Right atrium auricular region (tissue), 2 donors: ENCODE measurements around the gene UNC5C. TPM values are rescaled to one million over a fixed set of nuclear protein-coding genes. Genes with fewer than 3 reads are reported as not detected.

Source experiments
- DNase-seq: peaks from one replicate; pipeline ENCODE4 v3.0.0-alpha.2; 2019; ENCODE audit warnings: low spot score
- H3K27ac ChIP-seq, 2 donors: fragments of 200-600 bp; sonication (generic); 1 replicate in 1 of 2; 2 replicates in 1 of 2; pipeline ENCODE4 v1.5.1; 2016 to 2019
- H3K27me3 ChIP-seq, 2 donors: fragments of 200-600 bp; sonication (generic); one replicate each; pipeline versions ENCODE4 v1.5.1 to v1.6.0; 2017 to 2019
- H3K36me3 ChIP-seq: fragments of 200-600 bp; sonication (generic); one replicate; pipeline ENCODE4 v1.5.1; 2016
- H3K4me1 ChIP-seq, 2 donors: fragments of 200-600 bp; sonication (generic); one replicate each; pipeline versions ENCODE4 v1.5.1 to v1.6.0; 2017 to 2019
- H3K4me3 ChIP-seq, 2 donors: fragments of 200-600 bp; sonication (generic); 1 replicate in 1 of 2; 2 replicates in 1 of 2; pipeline ENCODE4 v1.5.1; 2017 to 2019; ENCODE audit warnings: mild to moderate bottlenecking in 1 of 2, moderate library complexity in 1 of 2
- H3K9me3 ChIP-seq, 2 donors: fragments of 200-600 bp; sonication (generic); one replicate each; pipeline ENCODE4 v1.5.1; 2019
- total RNA-seq, 2 donors: library from RNA; depleted of rRNA; stranded (reverse); fragments of >200 nt; gene quantifications; one replicate each; pipeline ENCODE4 v1.1.0, GENCODE V29; 2016
- TF ChIP-seq, protein P1 (sequence below), 2 donors: fragments of 200-600 bp; sonication (generic); IDR thresholded peaks; one replicate each; pipeline ENCODE4 v1.5.1; 2019; ENCODE audit warnings: antibody characterized with exemption in 2 of 2

The UNC5C gene
- total RNA-seq, 2 donors from 2014 or later, result 3.8 to 4.6 TPM

- H3K4me3 ChIP-seq, result no peak overlapping the region
- TF ChIP-seq, protein P1, sequence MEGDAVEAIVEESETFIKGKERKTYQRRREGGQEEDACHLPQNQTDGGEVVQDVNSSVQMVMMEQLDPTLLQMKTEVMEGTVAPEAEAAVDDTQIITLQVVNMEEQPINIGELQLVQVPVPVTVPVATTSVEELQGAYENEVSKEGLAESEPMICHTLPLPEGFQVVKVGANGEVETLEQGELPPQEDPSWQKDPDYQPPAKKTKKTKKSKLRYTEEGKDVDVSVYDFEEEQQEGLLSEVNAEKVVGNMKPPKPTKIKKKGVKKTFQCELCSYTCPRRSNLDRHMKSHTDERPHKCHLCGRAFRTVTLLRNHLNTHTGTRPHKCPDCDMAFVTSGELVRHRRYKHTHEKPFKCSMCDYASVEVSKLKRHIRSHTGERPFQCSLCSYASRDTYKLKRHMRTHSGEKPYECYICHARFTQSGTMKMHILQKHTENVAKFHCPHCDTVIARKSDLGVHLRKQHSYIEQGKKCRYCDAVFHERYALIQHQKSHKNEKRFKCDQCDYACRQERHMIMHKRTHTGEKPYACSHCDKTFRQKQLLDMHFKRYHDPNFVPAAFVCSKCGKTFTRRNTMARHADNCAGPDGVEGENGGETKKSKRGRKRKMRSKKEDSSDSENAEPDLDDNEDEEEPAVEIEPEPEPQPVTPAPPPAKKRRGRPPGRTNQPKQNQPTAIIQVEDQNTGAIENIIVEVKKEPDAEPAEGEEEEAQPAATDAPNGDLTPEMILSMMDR (IDR thresholded peaks at IDR 0.05), result no peak
- no peaks in the 10 kb centered on the region for H3K36me3 ChIP-seq
- H3K27ac ChIP-seq, result no peak overlapping the region
- DNase-seq, result no peak
- H3K9me3 ChIP-seq, result no peaks in the 10 kb centered on the region
- H3K27me3 ChIP-seq, result no peaks in the 10 kb centered on the region
- no peaks in the 10 kb centered on the region for H3K4me1 ChIP-seq
Observed at GRCh38 chr4:95469617-95470016, 79.2 kb downstream of the UNC5C start.

DNA sequence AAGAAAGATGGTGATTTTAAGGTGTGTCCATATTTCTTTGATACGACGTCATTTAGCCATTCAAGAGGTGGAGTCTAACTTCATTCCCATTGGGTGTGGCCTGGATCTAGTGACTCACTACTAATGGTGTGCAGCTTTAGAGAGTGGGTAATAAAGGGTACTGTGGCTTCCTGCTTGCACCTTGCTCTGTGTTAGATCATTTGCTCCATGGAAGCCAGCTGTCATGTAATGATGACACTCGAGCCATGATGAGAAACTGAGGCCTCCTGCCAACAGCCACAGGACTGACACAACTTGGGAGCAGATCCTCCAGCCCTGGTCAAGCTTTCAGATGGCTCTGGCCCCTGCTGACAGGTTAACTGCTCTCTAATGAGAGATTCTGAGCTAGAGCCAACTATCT, 82.0 kb downstream of the UNC5C start:
- Histone ChIP-seq H3K4me3 (no peak overlapping the region), H3K4me1 (no peaks in the 10 kb centered on the region), H3K27me3 (no peaks in the 10 kb centered on the region), H3K27ac (no peak overlapping the region), H3K36me3 (no peaks in the 10 kb centered on the region), H3K9me3 (no peaks in the 10 kb centered on the region)
- TF ChIP-seq, protein P1 (IDR thresholded peaks at IDR 0.05), result no peak
- no peak for DNase-seq

GRCh38 chr4:95465010-95465409, 83.8 kb downstream of the UNC5C start:
- Histone ChIP-seq H3K4me3 (no peak overlapping the region), H3K27ac (no peak overlapping the region), H3K4me1 (no peaks in the 10 kb centered on the region), H3K36me3 (no peaks in the 10 kb centered on the region), H3K27me3 (no peaks in the 10 kb centered on the region), H3K9me3 (no peaks in the 10 kb centered on the region)
- TF ChIP-seq, protein P1 (IDR thresholded peaks at IDR 0.05), result no peak
- no peak for DNase-seq

- Histone ChIP-seq H3K9me3 (no peaks in the 10 kb centered on the region), H3K36me3 (no peaks in the 10 kb centered on the region), H3K4me1 (no peaks in the 10 kb centered on the region), H3K27ac (no peak overlapping the region), H3K4me3 (no peak overlapping the region), H3K27me3 (no peaks in the 10 kb centered on the region)
- TF ChIP-seq, protein P1 (IDR thresholded peaks at IDR 0.05), result no peak
- DNase-seq, result no peak
Observed at GRCh38 chr4:95462921-95463320, 85.9 kb downstream of the UNC5C start.

DNA sequence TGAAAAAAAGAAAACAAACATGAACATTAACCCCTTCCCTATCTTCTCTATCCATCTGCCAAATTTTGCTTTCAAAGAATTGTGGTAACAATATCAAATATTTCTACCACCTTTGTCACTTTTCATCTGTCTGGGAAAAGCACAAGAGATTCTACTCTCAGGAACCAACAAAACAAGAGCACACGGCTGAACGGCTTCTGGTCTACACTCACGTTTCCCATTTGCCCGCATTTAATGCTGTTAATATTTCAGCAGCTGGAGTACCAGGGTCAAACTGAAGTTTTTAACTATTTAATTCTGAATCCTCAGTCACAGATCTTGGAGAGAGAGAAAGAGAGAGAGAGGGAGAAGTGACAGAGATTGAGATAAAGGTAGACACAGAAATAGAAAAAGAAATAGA, 91.4 kb downstream of the UNC5C start:
- H3K4me3 ChIP-seq, result no peak overlapping the region
- no peak overlapping the region for H3K27ac ChIP-seq
- H3K9me3 ChIP-seq, result no peaks in the 10 kb centered on the region
- H3K36me3 ChIP-seq, result no peaks in the 10 kb centered on the region
- no peak for DNase-seq
- TF ChIP-seq, protein P1 (IDR thresholded peaks at IDR 0.05), result no peak
- H3K27me3 ChIP-seq, result no peaks in the 10 kb centered on the region
- H3K4me1 ChIP-seq, result no peaks in the 10 kb centered on the region

DNA sequence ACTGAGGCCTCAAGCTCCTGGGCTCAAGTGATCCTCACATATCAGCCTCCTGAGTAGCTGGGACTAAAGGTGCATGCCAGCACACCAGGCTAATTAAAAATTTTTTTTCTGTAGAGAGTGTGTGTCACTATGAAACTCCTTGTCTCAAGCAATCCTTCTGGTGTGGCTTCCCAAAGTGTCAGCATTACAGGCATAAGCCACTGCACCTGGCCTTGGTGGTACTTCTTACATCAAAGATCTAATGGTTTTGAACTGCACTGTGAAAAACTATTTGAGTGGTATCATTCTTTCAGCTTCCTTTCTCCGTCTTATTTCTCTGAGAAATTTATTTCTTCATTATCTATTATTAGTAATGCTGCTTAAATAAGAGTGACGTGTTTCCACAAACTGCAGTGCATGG, 98.5 kb downstream of the UNC5C start:
- H3K4me1 ChIP-seq, result no peaks in the 10 kb centered on the region
- H3K36me3 ChIP-seq, result no peaks in the 10 kb centered on the region
- TF ChIP-seq, protein P1 (IDR thresholded peaks at IDR 0.05), result no peak
- no peak overlapping the region for H3K4me3 ChIP-seq
- no peaks in the 10 kb centered on the region for H3K9me3 ChIP-seq
- no peaks in the 10 kb centered on the region for H3K27me3 ChIP-seq
- no peak overlapping the region for H3K27ac ChIP-seq
- DNase-seq, result no peak
